A549 (cell line): ENCODE results near the gene PCBP3.

Experiments used
- CBX2 ChIP-seq: fragments of 200-600 bp; sonication (generic); IDR thresholded peaks from 2 replicates; pipeline ENCODE4 v1.6.1; 2016; ENCODE audit warnings: low read depth, mild to moderate bottlenecking, borderline replicate concordance
- EP300 ChIP-seq, 2 experiments: fragments of >200 bp; sonication (Bioruptor Twin); formaldehyde crosslinking; IDR thresholded peaks; 2 replicates in 1 of 2; 3 replicates in 1 of 2; pipeline ENCODE4 v1.6.1; 2016 to 2017
- FOSL2 ChIP-seq, 2 experiments: fragments of 450-650 bp in 1 of 2; fragments of >200 bp in 1 of 2; sonication (Bioruptor Twin) in 1 of 2; formaldehyde crosslinking; IDR thresholded peaks; 2 replicates each; pipeline versions ENCODE4 v1.5.0 to v1.6.1; 2016 to 2020; ENCODE audit warnings: mild to moderate bottlenecking in 1 of 2, moderate library complexity in 1 of 2
- KDM5A ChIP-seq: fragments of 200-600 bp; sonication (generic); IDR thresholded peaks from 2 replicates; pipeline ENCODE4 v1.6.1; 2016; ENCODE audit warnings: antibody characterized with exemption, mild to moderate bottlenecking
- POLR2A ChIP-seq: IDR thresholded peaks from 2 replicates; pipeline ENCODE4 v1.6.1; 2012; ENCODE audit warnings: mild to moderate bottlenecking, low read length
- RARB ChIP-seq: fragments of 250-450 bp; sonication (Bioruptor Pico); IDR thresholded peaks from 2 replicates; pipeline ENCODE4 v1.8.0; 2021; ENCODE audit warnings: mild to moderate bottlenecking, moderate library complexity
- RCOR1 ChIP-seq: fragments of 150-350 bp; IDR thresholded peaks from 2 replicates; pipeline ENCODE4 v1.6.1; 2014; ENCODE audit warnings: antibody characterized with exemption, low read length, low read depth
- REST ChIP-seq: fragments of 200-600 bp; sonication (generic); IDR thresholded peaks from 2 replicates; pipeline ENCODE4 v1.6.1; 2016; ENCODE audit warnings: antibody characterized with exemption, mild to moderate bottlenecking, moderate library complexity
- RFX5 ChIP-seq: fragments of 450-650 bp; IDR thresholded peaks from 2 replicates; pipeline ENCODE4 v1.7.1; 2014; ENCODE audit warnings: antibody characterized with exemption, mild to moderate bottlenecking, moderate library complexity
- SMC3 ChIP-seq: fragments of >200 bp; sonication (Bioruptor Twin); formaldehyde crosslinking; IDR thresholded peaks from 3 replicates; pipeline ENCODE4 v1.6.1; 2018; ENCODE audit warnings: inconsistent platforms
- SREBF2 ChIP-seq: fragments of 450-650 bp; IDR thresholded peaks from 2 replicates; pipeline ENCODE4 v1.6.1; 2014; ENCODE audit warnings: mild to moderate bottlenecking, moderate library complexity
- TP53 ChIP-seq: fragments of 250-450 bp; sonication (Bioruptor Pico); IDR thresholded peaks from 2 replicates; pipeline ENCODE4 v1.5.0; 2021; ENCODE audit warnings: mild to moderate bottlenecking, moderate library complexity
- ZFP36 ChIP-seq: fragments of 450-650 bp; IDR thresholded peaks from 2 replicates; pipeline ENCODE4 v1.6.1; 2014; ENCODE audit warnings: borderline replicate concordance; ENCODE audit not compliant: partially characterized antibody
- TF ChIP-seq, protein P1 (sequence below): fragments of >200 bp; sonication (Bioruptor Twin); formaldehyde crosslinking; IDR thresholded peaks from 3 replicates; pipeline ENCODE4 v1.5.1; 2016

GRCh38 chr21:45834026-45834715, 190.6 kb downstream of the PCBP3 start:
- TF ChIP-seq, protein P1, sequence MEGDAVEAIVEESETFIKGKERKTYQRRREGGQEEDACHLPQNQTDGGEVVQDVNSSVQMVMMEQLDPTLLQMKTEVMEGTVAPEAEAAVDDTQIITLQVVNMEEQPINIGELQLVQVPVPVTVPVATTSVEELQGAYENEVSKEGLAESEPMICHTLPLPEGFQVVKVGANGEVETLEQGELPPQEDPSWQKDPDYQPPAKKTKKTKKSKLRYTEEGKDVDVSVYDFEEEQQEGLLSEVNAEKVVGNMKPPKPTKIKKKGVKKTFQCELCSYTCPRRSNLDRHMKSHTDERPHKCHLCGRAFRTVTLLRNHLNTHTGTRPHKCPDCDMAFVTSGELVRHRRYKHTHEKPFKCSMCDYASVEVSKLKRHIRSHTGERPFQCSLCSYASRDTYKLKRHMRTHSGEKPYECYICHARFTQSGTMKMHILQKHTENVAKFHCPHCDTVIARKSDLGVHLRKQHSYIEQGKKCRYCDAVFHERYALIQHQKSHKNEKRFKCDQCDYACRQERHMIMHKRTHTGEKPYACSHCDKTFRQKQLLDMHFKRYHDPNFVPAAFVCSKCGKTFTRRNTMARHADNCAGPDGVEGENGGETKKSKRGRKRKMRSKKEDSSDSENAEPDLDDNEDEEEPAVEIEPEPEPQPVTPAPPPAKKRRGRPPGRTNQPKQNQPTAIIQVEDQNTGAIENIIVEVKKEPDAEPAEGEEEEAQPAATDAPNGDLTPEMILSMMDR: no peak
- no peak for TF ChIP-seq SREBF2
- no peak for TF ChIP-seq RARB (CRISPR knock-in tag)
- TF ChIP-seq CBX2: no peak
- no peak for TF ChIP-seq SMC3
- no peak for TF ChIP-seq POLR2A
- TF ChIP-seq FOSL2 (IDR thresholded peaks at IDR 0.05): no peak
- no peak for TF ChIP-seq FOSL2 (CRISPR knock-in tag; IDR thresholded peaks at IDR 0.05)
- no peak for TF ChIP-seq RFX5
- no peak for TF ChIP-seq RCOR1
- TF ChIP-seq REST: no peak
- TF ChIP-seq TP53 (CRISPR knock-in tag): no peak
- no peak for TF ChIP-seq ZFP36
- TF ChIP-seq EP300 (IDR thresholded peaks at IDR 0.05): no peak
- TF ChIP-seq KDM5A: no peak
